GM19468 (cell line): ENCODE measurements around the gene ACE.

Source experiments
- ATAC-seq: cut with Tn5 transposase; IDR thresholded peaks from one replicate; pipeline ENCODE4 v1.9.1; 2021; ENCODE audit warnings: mild to moderate bottlenecking, moderate library complexity, moderate number of reproducible peaks; ENCODE audit not compliant: unreplicated experiment; ENCODE audit errors: extremely low read depth

Gene ACE

GRCh38 chr17:63487014-63487339, 10.1 kb downstream of the ACE start:
- no peak for ATAC-seq

GRCh38 chr17:63488851-63489250, 12.0 kb downstream of the ACE start:
- no peak for ATAC-seq

DNA sequence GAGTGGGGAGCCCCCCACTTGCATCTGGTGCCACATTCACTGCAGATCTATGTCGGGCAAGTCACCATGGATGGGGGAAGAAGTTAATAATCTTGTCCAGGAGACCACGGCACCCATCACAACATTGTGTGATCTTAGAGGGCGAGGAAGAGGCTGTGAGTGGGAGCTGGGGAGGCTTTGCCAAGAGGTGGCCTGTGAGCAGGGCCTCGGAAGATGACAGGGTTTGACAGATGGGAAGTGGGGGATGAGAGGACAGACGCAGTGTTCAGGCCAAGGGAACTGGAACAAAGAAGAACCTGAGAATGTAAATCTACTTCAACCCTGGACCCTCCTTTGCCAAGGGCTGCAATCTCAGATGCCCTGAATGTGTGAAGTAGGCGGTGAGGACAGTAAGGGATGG, 12.4 kb downstream of the ACE start:
- ATAC-seq = no peak

DNA sequence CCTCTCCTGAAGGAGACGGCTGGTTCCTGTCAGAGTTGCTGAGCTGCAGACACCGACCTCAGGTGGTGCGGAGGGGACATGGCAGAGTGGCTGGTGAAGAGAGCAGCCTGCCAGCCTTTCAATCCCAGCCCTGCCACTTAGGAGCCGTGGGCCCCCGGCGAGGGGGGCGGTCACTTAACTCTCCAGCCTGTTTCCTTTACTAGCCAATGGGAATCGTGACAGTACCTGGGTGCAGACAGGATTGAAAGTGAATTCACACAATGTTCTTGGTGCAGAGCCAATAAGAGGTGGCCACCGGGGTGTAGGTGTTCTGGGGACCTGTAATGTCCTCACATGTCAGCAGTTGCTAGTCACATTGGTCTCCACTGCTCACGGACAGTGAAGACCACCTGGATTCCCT, 13.5 kb downstream of the ACE start:
- no peak for ATAC-seq

DNA sequence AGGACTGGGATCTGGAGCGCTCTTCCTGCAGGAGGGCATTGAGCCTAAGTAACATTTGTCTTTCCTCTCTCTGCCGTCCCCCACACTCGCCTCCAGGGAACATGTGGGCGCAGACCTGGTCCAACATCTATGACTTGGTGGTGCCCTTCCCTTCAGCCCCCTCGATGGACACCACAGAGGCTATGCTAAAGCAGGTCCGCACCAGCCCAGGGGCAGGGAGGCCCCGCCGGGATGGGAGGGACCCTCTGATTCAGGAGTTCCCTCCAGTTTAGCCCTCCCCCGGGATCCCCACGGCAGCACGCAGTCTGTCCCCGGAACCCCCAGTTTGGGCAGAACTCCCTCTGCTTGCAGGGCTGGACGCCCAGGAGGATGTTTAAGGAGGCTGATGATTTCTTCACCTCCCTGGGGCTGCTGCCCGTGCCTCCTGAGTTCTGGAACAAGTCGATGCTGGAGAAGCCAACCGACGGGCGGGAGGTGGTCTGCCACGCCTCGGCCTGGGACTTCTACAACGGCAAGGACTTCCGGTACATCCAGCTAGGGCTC, 14.1 kb downstream of the ACE start:
- ATAC-seq = no peak

- ATAC-seq = no peak
Measured at GRCh38 chr17:63491413-63491812, 14.6 kb downstream of the ACE start.

DNA sequence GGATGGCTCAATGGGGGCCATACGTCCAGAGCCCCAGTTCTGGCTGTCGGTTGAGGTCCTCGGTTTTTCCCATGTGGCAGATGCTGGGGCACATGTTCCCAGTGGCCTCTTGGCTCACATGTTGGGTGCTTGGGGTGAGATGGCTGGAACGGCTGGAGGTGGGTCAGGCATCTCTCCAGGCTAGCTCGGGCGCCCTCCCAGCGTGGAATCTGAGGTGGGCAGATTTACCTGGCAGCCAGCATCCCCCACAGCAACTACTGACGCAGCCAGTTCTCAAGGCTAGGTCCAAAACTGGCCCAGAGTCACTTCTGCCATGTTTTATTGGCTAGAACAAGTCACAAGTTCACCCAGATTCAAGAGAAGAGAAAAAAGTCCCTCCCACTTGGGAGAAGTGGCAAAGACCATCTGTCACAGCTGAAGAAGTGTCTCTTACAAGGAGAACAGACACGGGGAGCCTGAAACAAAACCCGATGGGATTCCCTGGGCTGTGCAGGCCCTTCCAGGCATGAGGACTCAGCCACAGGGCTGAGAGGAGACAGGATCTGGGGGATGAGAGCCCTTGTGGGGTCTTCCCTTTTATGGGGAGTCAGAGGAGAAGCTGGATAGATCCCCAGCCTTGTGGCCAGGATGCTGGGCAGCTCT, 15.2 kb downstream of the ACE start:
- no peak for ATAC-seq

DNA sequence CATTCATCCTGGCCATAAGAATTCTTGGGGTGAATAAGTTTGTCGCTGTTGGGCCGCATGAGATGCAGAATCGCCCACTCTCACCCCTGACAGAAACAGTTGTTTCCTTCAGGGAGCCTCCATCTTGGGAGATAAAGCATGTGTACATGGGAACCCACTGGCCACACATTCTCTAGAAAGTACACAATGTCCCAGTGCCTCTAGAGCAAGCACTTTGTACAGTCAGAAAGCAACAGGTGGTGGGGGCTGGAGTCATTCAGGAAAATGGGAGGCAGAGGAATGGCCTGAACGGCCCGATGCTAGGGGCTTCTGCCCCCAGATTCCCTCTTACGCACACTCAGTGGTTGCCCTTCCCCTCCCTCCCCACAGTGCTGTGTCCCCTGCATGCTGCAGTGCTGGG, 16.1 kb downstream of the ACE start:
- no peak for ATAC-seq

- ATAC-seq = no peak
Measured at GRCh38 chr17:63493411-63493810, 16.6 kb downstream of the ACE start.

GRCh38 chr17:63494300-63494928, 17.6 kb downstream of the ACE start:
- ATAC-seq = no peak

DNA sequence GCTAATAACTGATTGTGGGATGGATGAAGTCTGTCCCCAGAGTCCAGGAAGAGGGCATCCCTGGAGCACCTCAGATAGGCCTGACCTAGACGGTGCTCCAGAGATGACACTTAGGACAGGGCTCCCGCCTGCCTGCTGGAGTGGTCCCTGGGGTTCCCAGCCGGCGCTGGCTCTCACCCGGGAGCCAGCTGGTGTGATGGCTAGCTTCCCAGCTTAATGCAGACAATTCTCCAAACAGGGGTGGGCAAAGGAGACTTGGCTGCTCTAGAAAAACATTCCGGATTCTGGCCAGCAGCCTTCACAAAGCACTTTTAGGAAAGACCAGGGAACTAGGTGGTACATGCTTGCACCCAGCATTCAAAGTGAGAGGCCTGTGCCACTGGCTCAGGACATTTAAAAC, 18.6 kb downstream of the ACE start:
- ATAC-seq = no peak

DNA sequence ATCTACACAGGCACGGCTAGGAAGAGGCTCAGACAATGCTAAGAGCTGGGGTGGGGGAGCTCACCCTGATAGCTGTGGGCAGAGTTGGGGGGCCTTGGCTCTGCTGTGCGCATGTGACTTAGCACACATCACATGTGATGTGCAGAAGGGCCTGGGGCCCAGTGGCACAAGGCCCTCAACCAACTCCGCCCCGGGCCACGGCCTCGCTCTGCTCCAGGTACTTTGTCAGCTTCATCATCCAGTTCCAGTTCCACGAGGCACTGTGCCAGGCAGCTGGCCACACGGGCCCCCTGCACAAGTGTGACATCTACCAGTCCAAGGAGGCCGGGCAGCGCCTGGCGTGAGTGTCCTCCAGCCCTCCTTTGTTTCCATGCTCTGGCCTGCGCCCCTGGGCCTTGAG, 19.3 kb downstream of the ACE start:
- ATAC-seq = no peak

GRCh38 chr17:63496663-63497400, 20.0 kb downstream of the ACE start:
- ATAC-seq = no peak

DNA sequence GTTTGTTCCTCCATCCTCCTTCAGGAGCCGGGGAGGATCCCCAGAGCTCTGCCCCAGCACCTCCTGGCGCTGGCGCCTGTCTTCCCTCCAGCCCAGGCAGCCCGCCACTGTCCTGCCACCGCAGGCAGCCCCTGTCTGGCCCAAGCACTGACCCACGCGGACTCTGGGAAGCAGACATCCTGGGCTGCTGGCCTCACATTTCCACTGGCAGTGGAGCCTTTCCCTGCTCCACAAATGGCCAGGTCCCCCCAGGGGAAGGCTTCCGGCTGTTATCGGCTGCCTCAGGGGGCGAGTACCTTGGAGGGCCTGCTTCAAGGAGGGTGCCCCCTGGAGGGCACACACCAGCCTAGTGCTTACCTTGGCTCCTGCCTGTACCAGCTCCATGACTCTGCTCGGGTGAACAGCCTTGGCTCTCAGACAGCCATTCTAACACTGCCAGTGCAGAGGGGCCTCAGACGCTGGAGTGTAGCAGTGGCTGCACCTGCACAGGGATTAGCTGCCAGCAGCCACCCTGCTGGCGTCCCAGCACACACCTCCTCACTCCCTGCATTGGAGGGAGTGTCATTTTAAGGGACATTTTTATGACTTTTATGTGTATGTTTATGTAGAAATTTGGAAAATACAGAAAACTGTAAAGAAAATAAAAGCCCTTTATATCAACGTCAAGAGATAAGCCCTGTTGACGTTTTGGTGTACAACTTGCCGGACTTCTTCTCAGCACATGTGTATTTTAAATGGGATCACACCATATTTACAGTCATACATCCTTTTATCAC, 21.0 kb downstream of the ACE start:
- ATAC-seq = no peak

DNA sequence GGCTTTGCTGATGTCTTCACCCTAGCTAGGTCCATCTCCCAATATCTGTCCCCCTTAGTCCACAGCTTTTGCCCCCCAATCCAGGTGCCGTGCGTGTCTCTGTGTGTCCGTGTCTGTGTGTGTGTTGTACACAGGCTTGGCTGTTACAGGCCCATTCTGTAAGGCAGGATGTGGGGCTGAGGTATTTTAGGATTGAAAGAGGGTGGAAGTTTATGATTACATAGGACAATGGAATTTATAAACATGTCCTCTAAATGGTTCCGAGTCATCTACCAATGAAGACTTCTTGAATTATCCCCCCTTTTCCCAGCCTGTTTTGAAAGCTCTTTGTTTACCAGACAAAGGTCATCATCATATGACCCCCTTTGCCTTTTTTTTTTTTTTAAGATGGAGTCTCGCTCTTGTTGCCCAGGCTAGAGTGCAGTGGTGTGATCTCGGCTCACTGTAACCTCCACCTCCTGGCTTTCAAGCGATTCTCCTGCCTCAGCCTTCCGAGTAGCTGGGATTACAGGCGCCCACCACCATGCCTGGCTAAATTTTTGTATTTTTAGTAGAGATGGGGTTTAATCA, 21.9 kb downstream of the ACE start:
- no peak for ATAC-seq

- no peak for ATAC-seq
Measured at GRCh38 chr17:63500543-63501390, 23.9 kb downstream of the ACE start.

DNA sequence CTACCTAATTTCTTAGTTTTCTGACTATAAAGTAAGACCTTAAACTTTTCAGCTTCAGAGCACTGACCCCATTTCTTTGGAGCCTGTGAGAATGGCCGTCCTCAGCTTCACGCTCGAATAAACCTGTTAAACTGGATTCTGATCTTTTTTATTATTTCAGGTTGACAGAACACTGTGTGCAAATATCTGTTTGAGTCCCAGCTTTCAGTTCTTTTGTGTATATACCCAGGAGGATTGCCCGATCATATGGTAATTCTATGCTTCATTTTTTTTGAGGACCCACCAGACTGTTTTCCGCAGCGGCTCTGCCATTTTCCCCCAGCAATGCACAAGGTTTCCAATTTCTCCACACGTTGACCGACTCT, 26.5 kb downstream of the ACE start:
- no peak for ATAC-seq

DNA sequence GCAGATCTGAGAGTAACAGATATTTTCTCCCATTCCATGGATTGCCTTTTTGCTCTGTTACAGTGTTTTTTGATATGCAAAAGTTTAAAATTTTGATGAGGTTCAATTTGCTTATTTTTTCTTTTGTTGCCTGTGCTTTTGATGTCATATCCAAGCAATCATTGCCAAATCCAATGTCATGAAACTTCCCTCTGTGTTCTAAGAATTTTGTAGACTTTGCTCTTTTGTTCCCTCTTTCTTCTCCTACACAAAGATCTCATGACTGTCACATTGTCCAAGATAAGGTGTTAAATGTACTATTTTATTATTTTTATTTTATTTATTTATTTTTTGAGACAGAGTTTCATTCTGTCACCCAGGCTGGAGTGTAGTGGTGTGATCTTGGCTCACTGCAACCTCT, 27.4 kb downstream of the ACE start:
- ATAC-seq = no peak

DNA sequence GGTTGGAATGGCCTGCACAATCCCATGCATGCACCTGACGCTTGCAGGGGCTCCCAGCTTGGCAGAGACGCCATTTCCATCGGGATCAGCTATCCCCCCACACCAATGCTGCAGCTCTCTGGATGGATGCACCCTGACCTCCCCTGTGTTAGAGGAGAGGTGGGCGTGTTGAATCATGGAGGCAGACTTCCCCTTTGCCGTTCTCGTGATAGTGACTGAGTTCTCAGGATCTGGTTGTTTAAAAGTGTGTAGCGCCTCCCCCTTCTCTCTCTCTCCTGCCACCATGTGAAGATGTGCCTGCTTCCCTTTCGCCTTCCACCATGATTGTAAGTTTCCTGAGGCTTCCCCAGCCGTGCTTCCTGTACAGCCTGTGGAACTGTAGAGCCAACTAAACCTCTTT, 28.5 kb downstream of the ACE start:
- ATAC-seq = no peak

DNA sequence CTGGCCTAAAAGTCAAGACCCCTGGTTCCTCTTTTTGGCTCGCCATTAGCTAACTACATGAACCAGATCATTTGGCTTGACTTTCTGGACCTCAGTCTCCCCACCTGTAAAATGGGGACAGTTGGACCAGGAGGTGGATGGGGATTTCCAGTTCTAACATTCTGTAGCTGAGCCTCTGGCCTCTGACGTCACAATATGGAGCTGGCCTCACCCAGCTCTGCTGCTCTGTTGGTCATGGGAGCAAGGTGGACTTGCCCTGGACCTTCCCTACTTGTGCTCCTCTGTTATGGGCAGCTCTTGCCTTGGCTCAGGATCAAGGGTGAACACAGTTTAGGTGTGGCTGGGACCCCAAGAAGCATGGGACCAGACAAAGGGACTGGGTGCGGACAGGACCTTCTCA, 29.8 kb downstream of the ACE start:
- no peak for ATAC-seq
